Stomach (tissue), 9 donors: ENCODE measurements around the gene NCAPG2. TPM values are rescaled to one million over a fixed set of nuclear protein-coding genes. Genes with fewer than 3 reads are reported as not detected.

Source experiments
- DNase-seq, 2 donors: peaks; one replicate each; pipeline versions ENCODE4 v3.0.0 to v3.0.0-alpha.2; 2013 to 2019
- H3K27ac ChIP-seq, 5 donors: fragments of 200-600 bp in 4 of 5; sonication (generic) in 4 of 5; one replicate each; pipeline ENCODE4 v1.5.1; 2013 to 2019; ENCODE audit warnings: mild to moderate bottlenecking in 1 of 5, moderate library complexity in 1 of 5
- H3K27me3 ChIP-seq, 3 donors: fragments of 200-600 bp; sonication (generic); one replicate each; pipeline ENCODE4 v1.5.1; 2017 to 2019; ENCODE audit warnings: mixed run types in 1 of 3
- H3K36me3 ChIP-seq, 4 donors: fragments of 200-600 bp; sonication (generic); 1 replicate in 3 of 4; 2 replicates in 1 of 4; pipeline ENCODE4 v1.5.1; 2016 to 2019
- H3K4me1 ChIP-seq, 4 donors: fragments of 200-600 bp; sonication (generic); one replicate each; pipeline ENCODE4 v1.5.1; 2016 to 2019
- H3K4me3 ChIP-seq, 4 donors: fragments of 200-600 bp; sonication (generic) in 3 of 4; one replicate each; pipeline ENCODE4 v1.5.1; 2016 to 2019; ENCODE audit warnings: mild to moderate bottlenecking in 1 of 4
- H3K9me3 ChIP-seq, 4 donors: fragments of 200-600 bp; sonication (generic); one replicate each; pipeline ENCODE4 v1.5.1; 2016 to 2019
- CTCF ChIP-seq, 7 experiments: fragments of 450-650 bp in 4 of 7; fragments of 200-600 bp in 3 of 7; sonication (generic) in 3 of 7; IDR thresholded peaks; one replicate each; pipeline ENCODE4 v1.5.1; 2016 to 2019; ENCODE audit warnings: antibody characterized with exemption in 7 of 7, control low read depth in 2 of 7, mild to moderate bottlenecking in 1 of 7
- EP300 ChIP-seq: sonication (generic); formaldehyde crosslinking; IDR thresholded peaks from one replicate; pipeline ENCODE4 v1.6.1; 2017; ENCODE audit warnings: antibody characterized with exemption
- POLR2A ChIP-seq, 4 donors: fragments of 450-650 bp; IDR thresholded peaks; one replicate each; pipeline ENCODE4 v1.6.1; 2016; ENCODE audit warnings: antibody characterized with exemption in 4 of 4, control low read depth in 2 of 4, mild to moderate bottlenecking in 1 of 4, moderate library complexity in 1 of 4
- POLR2AphosphoS5 ChIP-seq, 3 donors: sonication (generic); formaldehyde crosslinking; IDR thresholded peaks; one replicate each; pipeline ENCODE4 v1.6.1; 2016; ENCODE audit warnings: antibody characterized with exemption in 3 of 3
- WGBS, 5 donors: extraction: QIAGEN DNeasy Blood & Tissue Kit in 3 of 5; methylation state at CpG; one replicate each; pipeline versions ENCODE4 v1.1.5 to v1.1.7; 2013 to 2018; 5-methylcytosine and 5-hydroxymethylcytosine counted together
- intact Hi-C: fragments of 100-400 bp; cut with DNase I; formaldehyde crosslinking; loops from one replicate; pipeline ENCODE4 v1.15.1; 2023; ENCODE audit warnings: low total_unique reads
- polyA plus RNA-seq, 3 donors: library from polyadenylated mRNA; stranded (reverse); fragments of 200-250 nt; gene quantifications; one replicate each; pipeline ENCODE4 v1.2.3, GENCODE V29; 2013
- total RNA-seq, 5 donors: library from RNA; depleted of rRNA; stranded (reverse); fragments of >200 nt; gene quantifications; one replicate each; pipeline versions ENCODE4 v1.1.0 to v1.2.3, GENCODE V29; 2014 to 2016
- donor health status: healthy with polysubstance abuse.
- donor health status: Bipolar disorder and iron deficiency.
- donor health status: healthy.

NCAPG2 gene
- total and polyA plus RNA-seq, 8 donors: 2.6 to 24.2 (median 8.3) TPM

- H3K27me3 ChIP-seq: no peaks in the 10 kb centered on the region
- H3K4me1 ChIP-seq: no peaks in the 10 kb centered on the region
- WGBS, 5 donors: 68 to 77% (median 70%) methylated on average over 23 of the region's 23 CpGs
- H3K4me3 ChIP-seq: no peak overlapping the region
- H3K27ac ChIP-seq: peak overlapping the region in 4 of 5 donors; percentile 18 to 54 (median 36)
- DNase-seq: peak in 1 of 2 donors; percentile 55
- no peaks in the 10 kb centered on the region for H3K9me3 ChIP-seq
- peaks cover 19 to 60% (median 57%) of the 10 kb centered on the region in 4 donors for H3K36me3 ChIP-seq
- intact Hi-C loops: no loop called here
- TF ChIP-seq POLR2A (IDR thresholded peaks at IDR 0.05): no peak
- no peak for TF ChIP-seq EP300
- TF ChIP-seq CTCF (IDR thresholded peaks at IDR 0.05): no peak
- TF ChIP-seq POLR2AphosphoS5 (IDR thresholded peaks at IDR 0.05): no peak
These were observed 26.1 kb upstream of the NCAPG2 start for GRCh38 chr7:158730383-158731346.

GRCh38 chr7:158729646-158730382, 25.2 kb upstream of the NCAPG2 start:
- Histone ChIP-seq H3K27me3 (no peaks in the 10 kb centered on the region), H3K4me3 (no peak overlapping the region), H3K27ac (peak overlapping the region in 2 of 5 donors; percentile 18 to 27), H3K9me3 (no peaks in the 10 kb centered on the region), H3K36me3 (peaks cover 13 to 52% (median 48%) of the 10 kb centered on the region in 4 donors), H3K4me1 (no peaks in the 10 kb centered on the region)
- no peak for TF ChIP-seq POLR2AphosphoS5 (IDR thresholded peaks at IDR 0.05)
- WGBS, 5 donors: 90 to 97% (median 93%) methylated on average over 7 of the region's 7 CpGs
- no peak for DNase-seq
- intact Hi-C loops: no loop called here

- Histone ChIP-seq H3K9me3 (no peaks in the 10 kb centered on the region), H3K4me3 (no peak overlapping the region), H3K4me1 (no peaks in the 10 kb centered on the region), H3K36me3 (peaks cover 5 to 44% (median 41%) of the 10 kb centered on the region in 4 donors), H3K27ac (no peak overlapping the region), H3K27me3 (no peaks in the 10 kb centered on the region)
- TF ChIP-seq POLR2A (IDR thresholded peaks at IDR 0.05): no peak
- no peak for TF ChIP-seq CTCF (IDR thresholded peaks at IDR 0.05)
- no peak for TF ChIP-seq POLR2AphosphoS5 (IDR thresholded peaks at IDR 0.05)
- TF ChIP-seq EP300: no peak
- 85 to 93% (median 88%) methylated on average over 16 of the region's 16 CpGs for WGBS, 5 donors
- intact Hi-C loops: no loop called here
- no peak for DNase-seq
These were observed 24.5 kb upstream of the NCAPG2 start for GRCh38 chr7:158728911-158729645.

GRCh38 chr7:158727690-158728089, 23.1 kb upstream of the NCAPG2 start:
- H3K36me3 ChIP-seq: peaks cover 0 to 32% (median 29%) of the 10 kb centered on the region in 4 donors
- TF ChIP-seq POLR2AphosphoS5 (IDR thresholded peaks at IDR 0.05) (no peak), CTCF (IDR thresholded peaks at IDR 0.05) (no peak), POLR2A (IDR thresholded peaks at IDR 0.05) (no peak), EP300 (no peak)
- WGBS, 5 donors: 97 to 100% (median 98%) methylated on average over 5 of the region's 5 CpGs

More at GRCh38 chr7:158727690-158728089, 23.1 kb upstream of the NCAPG2 start:
- H3K27me3 ChIP-seq: no peaks in the 10 kb centered on the region
- intact Hi-C loops: no loop called here
- no peak overlapping the region for H3K4me3 ChIP-seq
- DNase-seq: no peak
- H3K27ac ChIP-seq: no peak overlapping the region
- H3K9me3 ChIP-seq: no peaks in the 10 kb centered on the region
- no peaks in the 10 kb centered on the region for H3K4me1 ChIP-seq
